ENCODE measurements around the gene FBXW5.

DNA sequence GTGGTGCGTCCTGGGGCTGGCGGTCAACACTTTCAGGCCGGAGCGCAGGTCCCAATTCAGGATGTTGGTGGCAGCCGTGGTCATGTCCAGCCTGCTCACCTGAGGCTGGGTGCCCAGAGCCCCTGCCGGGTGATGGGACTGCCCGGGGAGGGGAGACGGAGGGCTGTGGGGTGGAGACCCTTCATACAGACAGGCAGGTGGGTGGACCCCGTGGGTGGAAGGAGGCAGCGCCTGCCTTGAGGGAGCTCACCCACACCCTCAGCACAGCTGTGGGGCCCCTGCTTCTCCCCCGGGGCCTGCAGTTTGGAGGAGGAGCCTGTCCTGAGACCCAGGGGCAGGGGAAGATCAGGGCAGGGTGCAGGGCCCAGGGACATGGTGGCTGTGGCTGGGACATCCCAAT is 25.8 kb upstream of the FBXW5 start:
- TF ChIP-seq, protein P1, sequence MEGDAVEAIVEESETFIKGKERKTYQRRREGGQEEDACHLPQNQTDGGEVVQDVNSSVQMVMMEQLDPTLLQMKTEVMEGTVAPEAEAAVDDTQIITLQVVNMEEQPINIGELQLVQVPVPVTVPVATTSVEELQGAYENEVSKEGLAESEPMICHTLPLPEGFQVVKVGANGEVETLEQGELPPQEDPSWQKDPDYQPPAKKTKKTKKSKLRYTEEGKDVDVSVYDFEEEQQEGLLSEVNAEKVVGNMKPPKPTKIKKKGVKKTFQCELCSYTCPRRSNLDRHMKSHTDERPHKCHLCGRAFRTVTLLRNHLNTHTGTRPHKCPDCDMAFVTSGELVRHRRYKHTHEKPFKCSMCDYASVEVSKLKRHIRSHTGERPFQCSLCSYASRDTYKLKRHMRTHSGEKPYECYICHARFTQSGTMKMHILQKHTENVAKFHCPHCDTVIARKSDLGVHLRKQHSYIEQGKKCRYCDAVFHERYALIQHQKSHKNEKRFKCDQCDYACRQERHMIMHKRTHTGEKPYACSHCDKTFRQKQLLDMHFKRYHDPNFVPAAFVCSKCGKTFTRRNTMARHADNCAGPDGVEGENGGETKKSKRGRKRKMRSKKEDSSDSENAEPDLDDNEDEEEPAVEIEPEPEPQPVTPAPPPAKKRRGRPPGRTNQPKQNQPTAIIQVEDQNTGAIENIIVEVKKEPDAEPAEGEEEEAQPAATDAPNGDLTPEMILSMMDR (conservative IDR thresholded peaks at IDR 0.05; ENCODE audit: low read depth in 2 of 2) = no peak
- TF ChIP-seq POLR2AphosphoS5 (IDR thresholded peaks at IDR 0.05; ENCODE audit: low read depth) (no peak), EZH2 (IDR thresholded peaks at IDR 0.05; ENCODE audit: low read depth, unreplicated experiment) (no peak), EZH2phosphoT487 (IDR thresholded peaks at IDR 0.05; ENCODE audit: unreplicated experiment) (no peak)
- TF ChIP-seq, protein P2, sequence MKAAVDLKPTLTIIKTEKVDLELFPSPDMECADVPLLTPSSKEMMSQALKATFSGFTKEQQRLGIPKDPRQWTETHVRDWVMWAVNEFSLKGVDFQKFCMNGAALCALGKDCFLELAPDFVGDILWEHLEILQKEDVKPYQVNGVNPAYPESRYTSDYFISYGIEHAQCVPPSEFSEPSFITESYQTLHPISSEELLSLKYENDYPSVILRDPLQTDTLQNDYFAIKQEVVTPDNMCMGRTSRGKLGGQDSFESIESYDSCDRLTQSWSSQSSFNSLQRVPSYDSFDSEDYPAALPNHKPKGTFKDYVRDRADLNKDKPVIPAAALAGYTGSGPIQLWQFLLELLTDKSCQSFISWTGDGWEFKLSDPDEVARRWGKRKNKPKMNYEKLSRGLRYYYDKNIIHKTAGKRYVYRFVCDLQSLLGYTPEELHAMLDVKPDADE (IDR thresholded peaks at IDR 0.05) = no peak
